Duodenal mucosa (tissue), 2 donors: ENCODE data around the gene ZER1.

ENCODE experiments used
- H3K27ac ChIP-seq: one replicate; pipeline ENCODE4 v1.7.0; 2013; ENCODE audit warnings: low read depth, low read length
- H3K27me3 ChIP-seq, 2 donors: one replicate each; pipeline ENCODE4 v1.7.0; 2013; ENCODE audit warnings: low read length in 2 of 2, control low read depth in 1 of 2; ENCODE audit not compliant: insufficient read depth in 2 of 2, control insufficient read depth in 1 of 2
- H3K36me3 ChIP-seq, 2 donors: one replicate each; pipeline ENCODE4 v1.7.0; 2013; ENCODE audit warnings: low read length in 2 of 2, control low read depth in 1 of 2; ENCODE audit not compliant: insufficient read depth in 2 of 2, control insufficient read depth in 1 of 2
- H3K4me1 ChIP-seq, 2 donors: one replicate each; pipeline ENCODE4 v1.7.0; 2013; ENCODE audit warnings: low read length in 2 of 2, control low read depth in 1 of 2; ENCODE audit not compliant: insufficient read depth in 2 of 2, control insufficient read depth in 1 of 2
- H3K4me3 ChIP-seq, 2 donors: one replicate each; pipeline ENCODE4 v1.7.0; 2013; ENCODE audit warnings: low read length in 2 of 2, low read depth in 1 of 2
- H3K9ac ChIP-seq, 2 donors: one replicate each; pipeline ENCODE4 v1.7.0; 2013; ENCODE audit warnings: low read length in 2 of 2, low read depth in 1 of 2
- H3K9me3 ChIP-seq, 2 donors: one replicate each; pipeline ENCODE4 v1.7.0; 2013; ENCODE audit warnings: low read length in 2 of 2, control low read depth in 1 of 2; ENCODE audit not compliant: control insufficient read depth in 1 of 2

Gene ZER1

DNA sequence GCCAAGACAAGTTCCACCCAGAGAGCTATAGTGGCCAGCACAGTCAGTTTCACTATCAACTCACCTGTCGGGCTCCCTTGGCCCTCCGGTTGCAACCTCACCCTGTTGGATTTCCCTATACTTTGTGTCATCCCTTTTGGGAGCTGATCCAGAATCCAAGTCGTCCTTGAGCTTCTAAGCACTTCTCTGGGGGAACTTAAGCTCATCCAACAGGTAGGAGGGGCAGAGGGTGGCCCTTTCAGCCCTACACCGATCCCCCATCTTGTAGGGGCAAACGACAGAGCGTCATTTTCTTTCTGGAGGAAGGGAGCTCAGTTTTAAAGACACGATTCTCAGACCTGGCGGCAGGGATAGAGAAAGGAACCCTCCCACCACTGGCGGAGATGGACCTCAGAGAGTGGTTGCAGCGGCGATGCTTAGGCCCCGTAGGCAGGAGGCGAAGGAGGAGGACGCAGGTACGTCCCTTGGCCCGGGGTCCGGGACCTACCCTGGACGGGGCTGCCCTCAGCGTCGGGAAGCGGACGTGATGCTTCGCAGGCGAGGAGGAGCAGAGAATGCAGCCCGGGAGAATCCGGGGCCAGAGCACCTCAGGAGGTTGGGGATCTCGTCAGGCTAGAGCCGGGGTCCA is 519 bp downstream of the ZER1 start:
- Histone ChIP-seq H3K4me3 (peak overlapping the region; percentile 84 to 99), H3K4me1 (peaks cover 12 to 13% of the 10 kb centered on the region in 2 donors), H3K9me3 (no peaks in the 10 kb centered on the region), H3K27ac (peak overlapping the region; percentile 79), H3K27me3 (no peaks in the 10 kb centered on the region), H3K36me3 (peaks cover 6 to 8% of the 10 kb centered on the region in 2 donors), H3K9ac (peak overlapping the region; percentile 95 to 99)

DNA sequence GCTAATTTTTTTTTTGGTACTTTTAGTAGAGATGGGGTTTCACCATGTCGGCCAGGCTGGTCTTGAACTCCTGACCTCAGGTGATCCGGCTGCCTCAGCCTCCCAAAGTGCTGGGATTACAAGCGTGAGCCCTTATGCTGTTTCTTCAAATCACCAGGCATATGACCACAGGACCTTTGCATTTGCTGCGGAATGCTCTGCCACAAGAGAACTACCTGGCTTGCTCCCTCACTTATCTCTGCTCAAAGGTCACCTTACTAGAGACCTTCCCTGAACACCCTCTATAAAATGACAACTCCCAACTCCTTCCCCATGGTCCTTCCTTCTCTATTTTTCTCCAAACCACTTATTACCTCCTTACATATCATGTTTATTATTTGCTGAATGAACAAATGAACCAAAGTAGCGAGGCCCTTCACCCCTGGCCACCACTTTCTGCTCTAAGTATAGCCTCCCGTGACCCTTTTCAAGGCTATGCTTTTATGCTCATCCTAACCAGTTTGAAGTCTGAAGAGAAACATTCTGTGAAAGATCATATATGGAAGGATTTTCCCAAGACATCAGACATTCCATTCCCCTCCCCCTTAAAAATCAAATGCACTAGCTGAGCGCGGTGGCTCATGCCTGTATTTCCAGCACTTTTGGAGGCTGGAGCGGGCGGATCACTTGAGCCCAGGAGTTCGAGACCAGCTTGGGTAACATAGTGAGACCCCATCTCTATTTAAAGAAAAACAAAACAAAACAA is 1.3 kb downstream of the ZER1 start:
- H3K27me3 ChIP-seq = no peaks in the 10 kb centered on the region
- H3K4me3 ChIP-seq = peak overlapping the region; percentile 84 to 99
- H3K4me1 ChIP-seq = peaks cover 12 to 13% of the 10 kb centered on the region in 2 donors
- peak overlapping the region; percentile 95 to 99 for H3K9ac ChIP-seq
- peaks cover 6 to 8% of the 10 kb centered on the region in 2 donors for H3K36me3 ChIP-seq
- no peaks in the 10 kb centered on the region for H3K9me3 ChIP-seq
- H3K27ac ChIP-seq = peak overlapping the region; percentile 79

DNA sequence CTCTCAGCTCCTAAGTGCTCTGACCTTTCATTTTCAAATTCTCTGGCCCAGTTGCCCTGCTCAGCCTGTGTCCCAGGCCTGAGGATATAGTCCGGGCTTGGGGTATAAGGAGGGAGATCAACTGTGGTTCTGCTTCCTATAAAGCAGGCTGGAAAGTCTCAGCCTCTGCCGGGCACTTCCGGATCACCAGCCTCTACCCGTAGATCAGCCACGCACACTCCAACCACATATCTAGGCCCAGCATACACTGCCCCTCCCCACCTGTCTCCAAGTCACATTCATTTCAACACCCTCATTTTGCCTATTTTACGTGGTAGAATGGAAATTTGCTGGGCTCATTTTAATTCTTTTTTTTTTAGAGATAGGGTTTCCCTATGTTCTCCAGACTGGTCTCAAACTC is 3.1 kb downstream of the ZER1 start:
- Histone ChIP-seq H3K27ac (no peak overlapping the region), H3K4me1 (peaks cover 12 to 13% of the 10 kb centered on the region in 2 donors), H3K9me3 (no peaks in the 10 kb centered on the region), H3K36me3 (peaks cover 6 to 12% of the 10 kb centered on the region in 2 donors), H3K4me3 (no peak overlapping the region), H3K9ac (no peak overlapping the region), H3K27me3 (no peaks in the 10 kb centered on the region)

DNA sequence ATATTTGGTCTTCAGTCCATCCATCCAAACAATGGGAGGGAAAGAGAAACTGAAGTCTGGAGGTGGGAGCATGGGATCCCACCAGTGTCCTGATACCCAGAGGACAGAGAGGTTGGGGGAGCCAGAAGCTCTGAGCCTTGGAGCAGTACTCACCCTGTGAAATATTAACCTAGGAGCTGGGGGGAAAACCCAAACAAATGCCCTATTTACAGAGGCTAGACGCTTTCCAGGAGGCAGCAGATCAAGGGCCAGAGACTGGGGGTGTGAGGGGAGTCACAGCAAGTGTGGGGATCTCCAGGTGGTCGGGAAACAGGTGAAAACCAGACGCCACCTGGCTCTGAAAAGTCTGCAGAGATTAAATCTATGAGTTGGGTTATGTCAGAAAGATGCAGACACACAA is 6.2 kb downstream of the ZER1 start:
- peaks cover 11 to 19% of the 10 kb centered on the region in 2 donors for H3K4me1 ChIP-seq
- H3K9ac ChIP-seq = no peak overlapping the region
- H3K9me3 ChIP-seq = no peaks in the 10 kb centered on the region
- H3K27me3 ChIP-seq = no peaks in the 10 kb centered on the region
- H3K27ac ChIP-seq = no peak overlapping the region
- H3K4me3 ChIP-seq = no peak overlapping the region
- H3K36me3 ChIP-seq = peaks cover 6 to 12% of the 10 kb centered on the region in 2 donors

DNA sequence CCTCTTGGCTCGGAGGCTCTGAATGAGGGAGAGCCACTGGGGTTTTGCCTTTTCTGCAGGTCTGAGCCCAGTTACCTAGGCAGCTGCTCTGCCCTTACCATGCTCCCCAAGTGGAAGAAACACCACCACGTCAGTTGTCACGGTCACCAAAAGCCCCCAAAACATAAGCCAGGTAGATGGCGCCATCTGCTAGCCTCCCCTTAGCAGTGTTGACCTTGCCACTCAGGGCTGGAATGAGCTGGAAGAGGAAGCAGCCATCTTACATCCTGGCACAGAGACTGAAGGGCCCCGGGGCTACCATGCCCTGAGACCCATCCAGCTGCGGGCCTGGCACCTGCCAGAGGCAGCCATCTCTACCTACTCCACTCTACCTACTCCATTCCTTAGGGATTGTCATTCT is 7.4 kb downstream of the ZER1 start:
- no peak overlapping the region for H3K9ac ChIP-seq
- peaks cover 6 to 12% of the 10 kb centered on the region in 2 donors for H3K36me3 ChIP-seq
- peaks cover 8 to 11% of the 10 kb centered on the region in 2 donors for H3K4me1 ChIP-seq
- H3K27ac ChIP-seq = no peak overlapping the region
- H3K9me3 ChIP-seq = no peaks in the 10 kb centered on the region
- no peaks in the 10 kb centered on the region for H3K27me3 ChIP-seq
- no peak overlapping the region for H3K4me3 ChIP-seq

DNA sequence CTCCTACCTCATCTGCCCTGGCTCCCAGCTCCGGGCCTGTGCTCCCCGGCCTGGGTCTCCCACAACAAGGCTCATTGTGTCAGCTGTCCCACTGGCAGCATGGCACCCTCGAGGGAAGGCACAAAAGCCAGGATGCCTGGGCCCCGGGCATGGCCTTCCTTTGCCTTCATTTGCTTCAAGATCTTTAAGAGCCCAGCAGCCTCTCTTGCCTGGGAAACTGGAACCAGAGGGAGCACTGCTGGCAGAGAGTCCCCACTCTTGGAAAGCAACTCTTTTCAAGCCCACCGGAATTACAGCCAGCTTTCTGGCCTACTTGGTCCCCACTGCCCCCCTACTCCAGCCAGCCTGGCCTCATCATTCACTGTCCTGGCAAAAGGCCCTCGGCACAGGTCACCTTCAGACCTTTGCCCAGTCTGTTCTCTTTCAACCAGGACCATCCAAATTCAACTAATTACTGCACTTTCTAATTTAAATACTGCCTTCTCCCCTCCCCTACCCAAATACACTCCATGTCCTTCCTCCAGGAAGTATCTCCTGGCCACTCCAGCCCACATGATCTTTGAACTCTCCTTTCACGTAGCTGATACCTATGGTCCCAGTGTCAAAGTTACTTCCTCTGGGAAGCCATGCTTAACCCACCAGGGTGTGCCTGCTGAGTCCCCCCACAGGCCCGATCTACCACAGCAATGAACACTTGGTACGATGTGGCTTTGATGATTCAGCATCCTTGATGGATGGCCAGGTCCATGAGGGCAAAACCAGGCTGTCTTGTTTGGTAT is 8.9 kb downstream of the ZER1 start:
- no peak overlapping the region for H3K4me3 ChIP-seq
- no peaks in the 10 kb centered on the region for H3K9me3 ChIP-seq
- H3K27me3 ChIP-seq = no peaks in the 10 kb centered on the region
- H3K4me1 ChIP-seq = peaks cover 8 to 11% of the 10 kb centered on the region in 2 donors
- H3K27ac ChIP-seq = no peak overlapping the region
- H3K36me3 ChIP-seq = peaks cover 3 to 11% of the 10 kb centered on the region in 2 donors
- no peak overlapping the region for H3K9ac ChIP-seq

DNA sequence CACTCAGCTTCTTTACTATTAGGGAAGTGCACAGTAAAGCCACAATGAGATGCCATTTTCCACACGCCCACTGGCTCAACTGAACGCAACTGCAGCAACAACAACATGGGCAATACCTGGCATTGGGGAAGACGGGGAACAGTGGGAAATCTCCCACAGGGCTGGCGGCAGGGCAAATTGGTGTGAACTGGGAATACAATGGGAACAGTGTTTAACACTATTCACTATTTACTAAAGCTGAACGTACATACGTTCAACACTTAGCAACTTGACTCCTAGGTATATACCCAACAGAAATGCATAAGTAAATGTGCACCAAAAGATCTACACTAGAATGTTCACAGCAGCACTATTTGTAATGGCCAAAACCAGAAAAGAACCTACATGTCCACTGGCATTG is 14.1 kb downstream of the ZER1 start:
- Histone ChIP-seq H3K27me3 (no peaks in the 10 kb centered on the region), H3K4me3 (no peak overlapping the region), H3K9me3 (no peaks in the 10 kb centered on the region), H3K36me3 (peaks cover 9 to 31% of the 10 kb centered on the region in 2 donors), H3K9ac (no peak overlapping the region), H3K27ac (no peak overlapping the region), H3K4me1 (peaks cover 0 to 2% of the 10 kb centered on the region in 2 donors)

DNA sequence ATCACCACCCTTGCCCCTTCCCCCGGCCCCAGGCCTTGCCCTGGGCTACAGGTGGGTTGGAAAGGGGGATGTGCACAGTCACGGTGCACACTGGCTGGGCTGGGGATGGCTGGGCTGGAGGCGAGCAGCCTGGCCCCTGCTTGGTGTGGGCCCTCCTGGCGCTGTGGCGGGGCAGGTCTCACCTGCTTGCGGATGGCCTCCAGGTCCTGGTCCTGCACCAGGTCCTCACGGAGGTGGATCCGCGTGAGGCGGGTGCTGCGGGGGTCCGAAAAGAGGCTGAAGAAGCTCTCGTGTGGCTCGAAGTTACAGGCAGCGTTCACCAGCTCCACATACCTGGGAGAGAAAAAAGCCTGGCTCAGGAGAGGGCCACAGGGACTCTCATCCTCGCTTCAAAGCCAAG is 18.1 kb downstream of the ZER1 start:
- peaks cover 23 to 55% of the 10 kb centered on the region in 2 donors for H3K36me3 ChIP-seq

DNA sequence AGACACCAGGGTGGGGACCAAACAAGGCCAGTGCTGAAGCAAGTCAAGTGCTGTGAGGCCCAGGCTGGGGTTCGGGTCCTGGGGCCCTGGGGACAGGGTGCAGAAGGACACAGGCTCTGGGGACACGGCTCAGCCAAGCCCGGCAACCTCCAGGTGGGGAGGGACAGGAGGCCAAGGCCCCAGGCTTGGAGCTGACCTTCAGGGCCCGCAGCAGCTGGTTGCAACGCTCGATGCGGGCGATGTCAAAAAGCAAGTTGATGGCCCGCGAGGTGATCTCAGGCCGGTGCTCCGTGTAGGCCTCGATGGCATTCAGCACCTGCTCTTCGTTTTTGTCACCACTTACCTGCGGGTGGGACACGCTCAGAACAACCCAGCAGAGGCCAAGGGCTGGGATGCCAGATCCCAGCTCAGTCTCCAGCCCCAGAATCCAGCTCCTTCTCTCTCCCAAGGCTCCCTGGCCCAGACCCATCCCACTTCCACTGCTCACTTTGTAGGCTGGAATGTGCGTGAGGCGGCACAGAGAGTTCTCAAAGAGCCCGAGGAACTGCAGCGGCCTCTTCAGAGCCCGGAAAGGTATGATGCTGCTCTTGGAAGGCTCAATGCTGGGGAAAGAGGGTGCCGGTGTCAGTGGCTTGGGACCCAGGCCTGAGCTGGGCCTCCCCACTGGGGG is 20.7 kb downstream of the ZER1 start:
- Histone ChIP-seq H3K9ac (no peak overlapping the region), H3K4me1 (no peaks in the 10 kb centered on the region), H3K4me3 (no peak overlapping the region), H3K27ac (no peak overlapping the region), H3K9me3 (no peaks in the 10 kb centered on the region), H3K27me3 (no peaks in the 10 kb centered on the region), H3K36me3 (peaks cover 23 to 55% of the 10 kb centered on the region in 2 donors)

More for the DNA sequence above, 18.1 kb downstream of the ZER1 start:
- Histone ChIP-seq H3K27ac (no peak overlapping the region), H3K9ac (no peak overlapping the region), H3K4me3 (no peak overlapping the region), H3K4me1 (no peaks in the 10 kb centered on the region), H3K27me3 (no peaks in the 10 kb centered on the region), H3K9me3 (no peaks in the 10 kb centered on the region)
